Thyroid gland (tissue), 4 donors: Measurements from ENCODE around the gene SLC35F3. TPM values are rescaled to one million over a fixed set of nuclear protein-coding genes. Genes with fewer than 3 reads are reported as not detected.
A peak's percentile ranks its signal among the peaks of the same experiment; 100 is the strongest.

Experiments used
- DNase-seq, 2 donors: peaks; one replicate each; pipeline ENCODE4 v3.0.0-alpha.2; 2019
- H3K27ac ChIP-seq, 3 donors: fragments of 200-600 bp; sonication (generic); 1 replicate in 2 of 3; 2 replicates in 1 of 3; pipeline ENCODE4 v1.5.1; 2016 to 2019; ENCODE audit warnings: mild to moderate bottlenecking in 1 of 3, moderate library complexity in 1 of 3
- H3K27me3 ChIP-seq: fragments of 200-600 bp; sonication (generic); one replicate; pipeline ENCODE4 v1.5.1; 2019
- H3K36me3 ChIP-seq, 2 donors: fragments of 200-600 bp; sonication (generic); one replicate each; pipeline ENCODE4 v1.5.1; 2016 to 2019
- H3K4me1 ChIP-seq, 2 donors: fragments of 200-600 bp; sonication (generic); one replicate each; pipeline ENCODE4 v1.5.1; 2017 to 2019
- H3K4me3 ChIP-seq, 3 donors: fragments of 200-600 bp; sonication (generic); replicated peaks in 1 of 3; 1 replicate in 2 of 3; 2 replicates in 1 of 3; pipeline ENCODE4 v1.5.1; 2016; ENCODE audit warnings: mild to moderate bottlenecking in 1 of 3
- H3K9me3 ChIP-seq: fragments of 200-600 bp; sonication (generic); one replicate; pipeline ENCODE4 v1.5.1; 2017
- CTCF ChIP-seq, 6 experiments: fragments of 200-600 bp in 3 of 6; fragments of 450-650 bp in 3 of 6; sonication (generic) in 3 of 6; IDR thresholded peaks; one replicate each; pipeline ENCODE4 v1.5.1; 2016 to 2019; ENCODE audit warnings: antibody characterized with exemption in 6 of 6, mild to moderate bottlenecking in 2 of 6, inconsistent platforms in 1 of 6, moderate library complexity in 1 of 6
- POLR2A ChIP-seq, 2 donors: fragments of 450-650 bp; IDR thresholded peaks; one replicate each; pipeline ENCODE4 v1.6.1; 2017; ENCODE audit warnings: antibody characterized with exemption in 2 of 2, mild to moderate bottlenecking in 2 of 2, moderate library complexity in 1 of 2
- WGBS, 2 donors: methylation state at CpG; one replicate each; pipeline ENCODE4 v1.1.5; 2017; 5-methylcytosine and 5-hydroxymethylcytosine counted together
- intact Hi-C: fragments of 100-400 bp; cut with DNase I; formaldehyde crosslinking; loops from one replicate; pipeline ENCODE4 v1.15.1; 2023
- total RNA-seq, 4 donors: library from RNA; depleted of rRNA; stranded (reverse); fragments of >200 nt; gene quantifications; one replicate each; pipeline ENCODE4 v1.2.3, GENCODE V29; 2016

SLC35F3 gene
- total RNA-seq, 4 donors from 2014 or later: 0.89 to 1.9 (median 1.5) TPM; not detected in 1

DNA sequence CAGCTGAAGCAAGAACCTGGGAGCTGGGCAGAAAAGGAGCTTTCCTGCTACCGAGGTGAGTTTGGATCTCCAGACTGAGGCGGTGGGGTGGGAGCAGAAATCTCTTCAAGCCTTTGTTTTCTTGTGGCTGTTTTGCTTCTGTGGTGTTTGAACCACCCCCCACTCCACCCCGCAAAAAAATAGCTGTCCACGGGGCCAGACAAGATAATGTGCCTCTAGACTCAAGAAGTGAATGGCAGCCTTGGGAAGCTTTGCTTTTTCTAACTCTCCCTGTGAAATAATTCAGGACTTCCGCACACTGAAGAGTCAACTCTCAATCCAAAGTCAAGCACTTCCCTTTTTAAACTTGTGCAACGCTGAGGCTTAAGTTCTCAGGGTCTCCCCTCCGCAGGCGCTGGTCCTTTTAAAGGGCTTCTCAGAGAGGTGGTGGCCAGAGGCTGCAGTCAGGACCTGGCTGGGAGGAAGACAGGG, 309.2 kb downstream of the SLC35F3 start:
- 20 to 21% methylated on average over 6 to 8 of the region's 8 CpGs for WGBS, 2 donors
- H3K27me3 ChIP-seq: no peaks in the 10 kb centered on the region
- no peaks in the 10 kb centered on the region for H3K36me3 ChIP-seq
- TF ChIP-seq POLR2A (IDR thresholded peaks at IDR 0.05) (no peak), CTCF (IDR thresholded peaks at IDR 0.05) (no peak)
- intact Hi-C loops: no loop called here
- H3K4me1 ChIP-seq: peaks cover 0 to 9% of the 10 kb centered on the region in 2 donors
- H3K27ac ChIP-seq: no peak overlapping the region
- peak overlapping the region in 2 of 3 donors; percentile 3 to 32 for H3K4me3 ChIP-seq
- DNase-seq: no peak
- no peaks in the 10 kb centered on the region for H3K9me3 ChIP-seq

DNA sequence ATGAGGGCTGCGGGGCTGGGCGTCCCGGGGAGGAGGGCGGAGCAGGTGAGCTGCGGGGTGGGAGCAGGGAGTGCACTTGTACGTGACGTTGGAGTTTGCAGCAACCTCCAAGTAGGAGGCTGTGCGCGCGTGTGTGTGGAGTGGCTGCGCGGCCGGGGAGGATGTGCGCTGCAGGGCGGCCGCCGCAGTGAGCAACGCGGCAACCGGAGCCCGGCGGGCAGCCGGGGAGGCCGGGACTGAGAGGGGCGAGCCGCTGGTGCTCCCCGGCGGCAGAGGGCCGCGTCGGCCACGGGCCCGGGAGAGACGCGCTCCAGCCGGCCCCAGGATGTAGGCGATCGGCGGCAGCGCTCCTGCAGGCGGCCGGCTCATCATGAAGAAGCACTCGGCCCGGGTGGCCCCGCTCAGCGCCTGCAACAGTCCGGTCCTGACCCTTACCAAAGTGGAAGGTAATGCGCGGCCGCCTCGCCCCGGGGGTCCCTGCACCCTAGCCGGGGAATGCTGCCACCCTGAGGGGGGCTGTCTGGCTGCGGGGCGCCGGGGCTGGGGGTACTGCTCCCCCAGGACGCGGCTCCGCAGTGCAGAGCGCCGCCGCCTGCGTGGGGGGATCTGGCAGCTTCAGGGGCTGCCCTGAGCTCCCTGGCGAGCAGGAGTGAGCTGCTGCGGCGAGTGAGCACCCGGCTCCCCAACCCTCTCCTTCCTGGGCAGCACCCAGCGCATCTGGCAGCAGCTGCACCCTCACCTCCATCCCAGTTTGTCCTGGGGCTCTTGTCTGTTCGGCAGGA, 309.8 kb downstream of the SLC35F3 start:
- DNase-seq: peak; percentile 66 to 69
- WGBS, 2 donors: 0 to 1% methylated on average over 15 of the region's 69 CpGs

DNA sequence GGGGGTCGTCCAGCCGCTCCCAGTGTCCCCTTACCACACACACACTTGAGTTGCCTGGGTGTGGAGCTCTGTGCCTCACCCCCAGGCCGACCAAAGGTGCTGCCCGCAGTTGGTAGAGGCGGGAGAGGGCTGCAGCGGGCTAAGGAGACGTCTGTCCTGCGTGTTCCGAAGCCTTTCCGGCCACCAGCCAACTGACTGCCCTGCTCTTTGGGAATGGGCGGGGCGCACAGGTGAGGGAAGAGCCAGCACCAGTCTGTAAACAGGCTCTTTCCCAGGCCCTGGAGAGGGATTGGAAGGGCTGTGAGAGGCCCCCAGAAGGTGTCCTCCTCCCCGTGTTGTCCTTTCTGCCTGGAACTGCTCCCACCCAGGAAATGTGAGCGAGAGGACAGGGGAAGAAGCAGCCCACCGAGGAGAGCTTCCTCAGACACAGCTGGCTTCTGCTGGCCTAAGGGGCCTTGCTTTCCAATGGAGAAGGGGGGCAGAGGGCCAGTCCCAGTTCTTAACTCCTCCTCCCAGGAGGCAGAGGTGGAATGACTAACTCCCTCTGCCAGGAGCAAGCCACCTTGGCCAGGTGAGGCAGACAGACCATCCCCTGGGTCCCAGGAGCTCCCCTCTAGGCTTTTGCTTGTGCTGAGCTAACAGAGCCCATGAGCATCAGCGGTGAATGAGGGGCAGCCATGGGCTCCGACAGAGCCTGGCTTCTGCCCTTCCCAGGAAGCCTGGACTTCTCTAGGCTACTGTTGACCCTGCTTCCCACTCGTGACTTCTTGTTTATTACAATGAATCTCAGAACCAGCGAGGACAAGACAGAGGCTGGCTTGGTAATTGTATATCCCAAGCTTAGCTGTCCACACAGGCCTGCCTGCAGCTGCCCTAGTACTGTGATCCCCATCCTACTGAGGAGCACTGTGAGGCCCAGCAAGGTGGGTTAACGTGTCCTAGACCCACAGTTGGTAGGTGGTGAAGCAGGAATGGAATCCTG, 310.7 kb downstream of the SLC35F3 start:
- DNase-seq: peak; percentile 70 to 76
- no peaks in the 10 kb centered on the region for H3K36me3 ChIP-seq
- no peak overlapping the region for H3K27ac ChIP-seq
- peaks cover 0 to 9% of the 10 kb centered on the region in 2 donors for H3K4me1 ChIP-seq
- H3K27me3 ChIP-seq: no peaks in the 10 kb centered on the region
- 52 to 62% methylated on average over 10 to 12 of the region's 20 CpGs for WGBS, 2 donors
- no peaks in the 10 kb centered on the region for H3K9me3 ChIP-seq
- H3K4me3 ChIP-seq: peak overlapping the region in 2 of 3 donors; percentile 24 to 32
- TF ChIP-seq CTCF (IDR thresholded peaks at IDR 0.05) (no peak), POLR2A (IDR thresholded peaks at IDR 0.05) (no peak)
- intact Hi-C loops: no loop called here

More for the DNA sequence above, 309.8 kb downstream of the SLC35F3 start:
- TF ChIP-seq POLR2A (IDR thresholded peaks at IDR 0.05) (peak in 1 of 2 donors; percentile 41), CTCF (IDR thresholded peaks at IDR 0.05) (no peak)
- intact Hi-C loops: no loop called here
- H3K36me3 ChIP-seq: no peaks in the 10 kb centered on the region
- H3K4me3 ChIP-seq: peak overlapping the region; percentile 3 to 32 (median 24)
- H3K4me1 ChIP-seq: peaks cover 0 to 9% of the 10 kb centered on the region in 2 donors
- H3K9me3 ChIP-seq: no peaks in the 10 kb centered on the region
- H3K27me3 ChIP-seq: no peaks in the 10 kb centered on the region
- no peak overlapping the region for H3K27ac ChIP-seq

- Histone ChIP-seq H3K9me3 (no peaks in the 10 kb centered on the region), H3K36me3 (no peaks in the 10 kb centered on the region), H3K27ac (no peak overlapping the region), H3K4me3 (no peak overlapping the region), H3K27me3 (no peaks in the 10 kb centered on the region), H3K4me1 (peaks cover 0 to 9% of the 10 kb centered on the region in 2 donors)
- no peak for DNase-seq
- TF ChIP-seq CTCF (IDR thresholded peaks at IDR 0.05): no peak
- no peak for TF ChIP-seq POLR2A (IDR thresholded peaks at IDR 0.05)
- intact Hi-C loops: no loop called here
- WGBS, 2 donors: 86 to 94% methylated on average over 8 of the region's 8 CpGs
Measured at GRCh38 chr1:234216116-234216703, 311.7 kb downstream of the SLC35F3 start.
